ENCODE measurements around the gene MEGF6.

GRCh38 chr1:3638027-3638426 lies 26.7 kb upstream of the MEGF6 start:
- TF ChIP-seq POU5F1 (IDR thresholded peaks at IDR 0.05; ENCODE audit: low read depth, low read length) (no peak), CTCF (IDR thresholded peaks at IDR 0.05; ENCODE audit: control extremely low read depth in 1 of 3, insufficient read depth in 1 of 3, low read depth in 1 of 3, low read length in 3 of 3) (no peak), POLR2A (IDR thresholded peaks at IDR 0.05; ENCODE audit: control extremely low read depth in 1 of 2, low read depth in 2 of 2, low read length in 2 of 2) (no peak), JUN (IDR thresholded peaks at IDR 0.05; ENCODE audit: low read depth, low read length) (no peak), RAD21 (IDR thresholded peaks at IDR 0.05 in 1 of 2, conservative IDR thresholded peaks at IDR 0.05 in 1 of 2; ENCODE audit: low read depth in 2 of 2, low read length in 2 of 2) (no peak), CBX8 (IDR thresholded peaks at IDR 0.05; ENCODE audit: borderline replicate concordance, low read depth, low read length) (no peak)

Measured in H1 (cell line).